Tibial nerve (tissue), 4 donors: ENCODE measurements around the gene GDI2. TPM values are rescaled to one million over a fixed set of nuclear protein-coding genes. Genes with fewer than 3 reads are reported as not detected.

ENCODE experiments used
- DNase-seq, 2 donors: peaks; one replicate each; pipeline ENCODE4 v3.0.0-alpha.2; 2019; ENCODE audit warnings: low spot score in 2 of 2
- H3K27ac ChIP-seq, 4 donors: fragments of 200-600 bp; sonication (generic) in 3 of 4; one replicate each; pipeline ENCODE4 v1.5.1; 2017 to 2019; ENCODE audit warnings: mild to moderate bottlenecking in 1 of 4
- H3K27me3 ChIP-seq, 2 donors: fragments of 200-600 bp; sonication (generic) in 1 of 2; one replicate each; pipeline versions ENCODE4 v1.5.1 to v1.6.0; 2017 to 2019
- H3K36me3 ChIP-seq, 3 donors: fragments of 200-600 bp; sonication (generic); one replicate each; pipeline ENCODE4 v1.5.1; 2018 to 2019
- H3K4me1 ChIP-seq, 4 donors: fragments of 200-600 bp; sonication (generic) in 3 of 4; one replicate each; pipeline ENCODE4 v1.5.1; 2017 to 2019
- H3K4me3 ChIP-seq, 4 donors: fragments of 200-600 bp; sonication (generic) in 3 of 4; one replicate each; pipeline ENCODE4 v1.5.1; 2017 to 2019; ENCODE audit warnings: mild to moderate bottlenecking in 1 of 4, moderate library complexity in 1 of 4
- H3K9me3 ChIP-seq, 4 donors: fragments of 200-600 bp; sonication (generic) in 3 of 4; one replicate each; pipeline ENCODE4 v1.5.1; 2017 to 2019
- CTCF ChIP-seq, 5 experiments: fragments of 200-600 bp in 3 of 5; fragments of 450-650 bp in 2 of 5; sonication (generic) in 3 of 5; IDR thresholded peaks; one replicate each; pipeline ENCODE4 v1.5.1; 2016 to 2019; ENCODE audit warnings: antibody characterized with exemption in 5 of 5, mild to moderate bottlenecking in 3 of 5, moderate library complexity in 2 of 5
- EP300 ChIP-seq, 2 donors: sonication (generic); formaldehyde crosslinking; IDR thresholded peaks; one replicate each; pipeline ENCODE4 v1.6.1; 2017; ENCODE audit warnings: antibody characterized with exemption in 2 of 2, mild to moderate bottlenecking in 1 of 2
- POLR2A ChIP-seq, 2 donors: fragments of 450-650 bp; IDR thresholded peaks; one replicate each; pipeline ENCODE4 v1.6.1; 2017; ENCODE audit warnings: antibody characterized with exemption in 2 of 2, mild to moderate bottlenecking in 2 of 2, moderate library complexity in 2 of 2
- WGBS, 2 donors: methylation state at CpG; one replicate each; pipeline ENCODE4 v1.1.5; 2018; 5-methylcytosine and 5-hydroxymethylcytosine counted together
- total RNA-seq, 4 donors: library from RNA; depleted of rRNA; stranded (reverse); fragments of >200 nt; gene quantifications; one replicate each; pipeline ENCODE4 v1.1.0, GENCODE V29; 2016

GDI2 gene
- total RNA-seq, 4 donors from 2014 or later = 175 to 225 (median 199) TPM

GRCh38 chr10:5761220-5761619 lies 52.0 kb downstream of the GDI2 start:
- H3K9me3 ChIP-seq = no peaks in the 10 kb centered on the region
- H3K4me1 ChIP-seq = no peaks in the 10 kb centered on the region
- no peak overlapping the region for H3K27ac ChIP-seq
- H3K36me3 ChIP-seq = peaks cover 3 to 89% (median 13%) of the 10 kb centered on the region in 3 donors
- TF ChIP-seq POLR2A (IDR thresholded peaks at IDR 0.05) (no peak), EP300 (IDR thresholded peaks at IDR 0.05) (no peak), CTCF (IDR thresholded peaks at IDR 0.05) (no peak)
- DNase-seq = no peak
- 95% methylated on average over 2 of the region's 2 CpGs for WGBS, 2 donors
- no peak overlapping the region for H3K4me3 ChIP-seq
- H3K27me3 ChIP-seq = no peaks in the 10 kb centered on the region

GRCh38 chr10:5760515-5760914 lies 52.7 kb downstream of the GDI2 start:
- WGBS, 2 donors = 89 to 90% methylated on average over 2 of the region's 2 CpGs
- no peaks in the 10 kb centered on the region for H3K9me3 ChIP-seq
- no peaks in the 10 kb centered on the region for H3K27me3 ChIP-seq
- no peaks in the 10 kb centered on the region for H3K4me1 ChIP-seq
- peaks cover 3 to 89% (median 9%) of the 10 kb centered on the region in 3 donors for H3K36me3 ChIP-seq
- no peak for DNase-seq
- TF ChIP-seq EP300 (IDR thresholded peaks at IDR 0.05) = no peak
- no peak overlapping the region for H3K27ac ChIP-seq
- H3K4me3 ChIP-seq = no peak overlapping the region

GRCh38 chr10:5758927-5759326 lies 54.3 kb downstream of the GDI2 start:
- H3K4me3 ChIP-seq = no peak overlapping the region
- H3K9me3 ChIP-seq = no peaks in the 10 kb centered on the region
- peaks cover 3 to 74% (median 4%) of the 10 kb centered on the region in 3 donors for H3K36me3 ChIP-seq
- H3K4me1 ChIP-seq = no peaks in the 10 kb centered on the region
- H3K27me3 ChIP-seq = no peaks in the 10 kb centered on the region
- WGBS, 2 donors = 94 to 100% methylated on average over 2 of the region's 2 CpGs
- H3K27ac ChIP-seq = no peak overlapping the region
- no peak for DNase-seq
- TF ChIP-seq CTCF (IDR thresholded peaks at IDR 0.05) = no peak
- TF ChIP-seq EP300 (IDR thresholded peaks at IDR 0.05) = no peak
- TF ChIP-seq POLR2A (IDR thresholded peaks at IDR 0.05) = no peak

GRCh38 chr10:5757766-5758517 lies 55.3 kb downstream of the GDI2 start:
- Histone ChIP-seq H3K27ac (no peak overlapping the region), H3K4me1 (no peaks in the 10 kb centered on the region), H3K27me3 (no peaks in the 10 kb centered on the region), H3K36me3 (peaks cover 0 to 73% (median 3%) of the 10 kb centered on the region in 3 donors), H3K4me3 (no peak overlapping the region), H3K9me3 (no peaks in the 10 kb centered on the region)
- TF ChIP-seq CTCF (IDR thresholded peaks at IDR 0.05) (no peak), POLR2A (IDR thresholded peaks at IDR 0.05) (no peak), EP300 (IDR thresholded peaks at IDR 0.05) (no peak)
- no peak for DNase-seq
- WGBS, 2 donors = 94 to 95% methylated on average over 3 of the region's 3 CpGs

GRCh38 chr10:5752301-5752871 lies 60.8 kb downstream of the GDI2 start:
- no peak overlapping the region for H3K4me3 ChIP-seq
- no peak for TF ChIP-seq POLR2A (IDR thresholded peaks at IDR 0.05)
- no peak for TF ChIP-seq CTCF (IDR thresholded peaks at IDR 0.05)
- no peak for TF ChIP-seq EP300 (IDR thresholded peaks at IDR 0.05)
- peak; percentile 40 to 44 for DNase-seq
- H3K27me3 ChIP-seq = no peaks in the 10 kb centered on the region
- H3K27ac ChIP-seq = no peak overlapping the region
- H3K4me1 ChIP-seq = no peaks in the 10 kb centered on the region
- WGBS, 2 donors = 71 to 72% methylated on average over 17 of the region's 17 CpGs
- H3K9me3 ChIP-seq = no peaks in the 10 kb centered on the region
- H3K36me3 ChIP-seq = peaks cover 0 to 67% (median 5%) of the 10 kb centered on the region in 3 donors
